Small intestine (tissue), 7 donors: Measurements from ENCODE around the gene TAL2. TPM values are rescaled to one million over a fixed set of nuclear protein-coding genes. Genes with fewer than 3 reads are reported as not detected.

Experiments
- DNase-seq, 2 donors: peaks; one replicate each; pipeline versions ENCODE4 v3.0.0 to v3.0.0-alpha.2; 2013
- FAIRE-seq: peaks from 2 replicates; lab custom pipeline; 2012; peaks lifted over from hg19 to GRCh38; lab: Jason Lieb, UNC
- H3K27ac ChIP-seq, 3 donors: one replicate each; pipeline ENCODE4 v1.5.1; 2013; ENCODE audit warnings: low read length in 2 of 3, mild to moderate bottlenecking in 2 of 3, control low read depth in 1 of 3, inconsistent platforms in 1 of 3, low read depth in 1 of 3, moderate library complexity in 1 of 3
- H3K27me3 ChIP-seq, 3 donors: one replicate each; pipeline ENCODE4 v1.6.1; 2013; ENCODE audit warnings: low read length in 3 of 3, inconsistent platforms in 1 of 3; ENCODE audit not compliant: control insufficient read depth in 3 of 3, insufficient read depth in 3 of 3
- H3K36me3 ChIP-seq, 3 donors: one replicate each; pipeline ENCODE4 v1.6.1; 2013; ENCODE audit warnings: low read length in 3 of 3, inconsistent platforms in 1 of 3, low read depth in 1 of 3, mild to moderate bottlenecking in 1 of 3, moderate library complexity in 1 of 3; ENCODE audit not compliant: control insufficient read depth in 3 of 3, insufficient read depth in 2 of 3
- H3K4me1 ChIP-seq, 3 donors: one replicate each; pipeline ENCODE4 v1.6.1; 2013; ENCODE audit warnings: low read length in 2 of 3, inconsistent platforms in 1 of 3, low read depth in 1 of 3, mild to moderate bottlenecking in 1 of 3, moderate library complexity in 1 of 3; ENCODE audit not compliant: control insufficient read depth in 3 of 3, insufficient read depth in 2 of 3
- H3K4me3 ChIP-seq, 3 donors: one replicate each; pipeline ENCODE4 v1.5.1; 2013; ENCODE audit warnings: low read length in 3 of 3, control low read depth in 1 of 3, inconsistent platforms in 1 of 3, low read depth in 1 of 3, mild to moderate bottlenecking in 1 of 3, moderate library complexity in 1 of 3
- H3K9me3 ChIP-seq, 2 donors: one replicate each; pipeline ENCODE4 v1.6.1; 2013; ENCODE audit warnings: low read depth in 1 of 2, low read length in 1 of 2; ENCODE audit not compliant: control insufficient read depth in 2 of 2, insufficient read depth in 1 of 2
- WGBS, 3 donors: extraction: QIAGEN DNeasy Blood & Tissue Kit; methylation state at CpG; one replicate each; pipeline ENCODE4 v1.1.7; 2013; 5-methylcytosine and 5-hydroxymethylcytosine counted together
- polyA plus RNA-seq, 4 donors: library from polyadenylated mRNA; stranded (reverse) in 3 of 4; unstranded in 1 of 4; fragments of 200-250 nt in 3 of 4; fragments of 120-200 nt in 1 of 4; gene quantifications; one replicate each; pipeline versions ENCODE4 v1.2.1 to v1.2.3, GENCODE V29; 2013
- donor health status: healthy with polysubstance abuse.
- donor health status: control.
- donor health status: control.
- donor health status: Bipolar disorder and iron deficiency.
- donor health status: healthy.

TAL2 gene
- polyA plus RNA-seq, 4 donors: 0.10 to 0.77 TPM; not detected in 2

GRCh38 chr9:105667867-105668266, 5.6 kb downstream of the TAL2 start:
- H3K27ac ChIP-seq: no peak overlapping the region
- peak in 1 of 2 donors; percentile 2 for DNase-seq
- 15 to 38% (median 21%) methylated on average over 4 of the region's 4 CpGs for WGBS, 3 donors
- no peak overlapping the region for H3K4me3 ChIP-seq
- no peaks in the 10 kb centered on the region for H3K36me3 ChIP-seq
- H3K9me3 ChIP-seq: no peaks in the 10 kb centered on the region
- no peaks in the 10 kb centered on the region for H3K4me1 ChIP-seq
- FAIRE-seq: no peak
- no peaks in the 10 kb centered on the region for H3K27me3 ChIP-seq

- no peaks in the 10 kb centered on the region for H3K27me3 ChIP-seq
- FAIRE-seq: no peak
- H3K4me1 ChIP-seq: peaks cover 0 to 4% (median 0%) of the 10 kb centered on the region in 3 donors
- no peaks in the 10 kb centered on the region for H3K9me3 ChIP-seq
- WGBS, 3 donors: 68 to 85% (median 71%) methylated on average over 3 of the region's 3 CpGs
- no peaks in the 10 kb centered on the region for H3K36me3 ChIP-seq
- no peak for DNase-seq
- H3K27ac ChIP-seq: no peak overlapping the region
- no peak overlapping the region for H3K4me3 ChIP-seq
These were observed 8.1 kb downstream of the TAL2 start for GRCh38 chr9:105670315-105670714.

- DNase-seq (no peak), FAIRE-seq (no peak)
- H3K4me1 ChIP-seq: peaks cover 0 to 4% (median 0%) of the 10 kb centered on the region in 3 donors
- H3K27me3 ChIP-seq: no peaks in the 10 kb centered on the region
- WGBS, 3 donors: 79 to 88% (median 85%) methylated on average over 3 of the region's 3 CpGs
- H3K27ac ChIP-seq: no peak overlapping the region
- H3K4me3 ChIP-seq: no peak overlapping the region
- H3K9me3 ChIP-seq: no peaks in the 10 kb centered on the region
- no peaks in the 10 kb centered on the region for H3K36me3 ChIP-seq
These were observed 8.5 kb downstream of the TAL2 start for GRCh38 chr9:105670775-105671174.

- DNase-seq (no peak), FAIRE-seq (no peak)
- no peak overlapping the region for H3K4me3 ChIP-seq
- H3K27ac ChIP-seq: no peak overlapping the region
- no peaks in the 10 kb centered on the region for H3K36me3 ChIP-seq
- no peaks in the 10 kb centered on the region for H3K27me3 ChIP-seq
- WGBS, 3 donors: 12 to 27% (median 23%) methylated on average over 3 of the region's 3 CpGs
- peaks cover 0 to 4% (median 0%) of the 10 kb centered on the region in 3 donors for H3K4me1 ChIP-seq
- no peaks in the 10 kb centered on the region for H3K9me3 ChIP-seq
These were observed 10.5 kb downstream of the TAL2 start for GRCh38 chr9:105672711-105673234.

GRCh38 chr9:105673850-105674387, 11.7 kb downstream of the TAL2 start:
- peaks cover 0 to 4% (median 0%) of the 10 kb centered on the region in 3 donors for H3K4me1 ChIP-seq
- no peak overlapping the region for H3K27ac ChIP-seq
- no peaks in the 10 kb centered on the region for H3K36me3 ChIP-seq
- WGBS, 3 donors: 71 to 82% (median 80%) methylated on average over 3 of the region's 3 CpGs
- DNase-seq (no peak), FAIRE-seq (no peak)
- H3K4me3 ChIP-seq: no peak overlapping the region
- no peaks in the 10 kb centered on the region for H3K27me3 ChIP-seq
- H3K9me3 ChIP-seq: no peaks in the 10 kb centered on the region

GRCh38 chr9:105676351-105676923, 14.2 kb downstream of the TAL2 start:
- peaks cover 0 to 4% (median 2%) of the 10 kb centered on the region in 3 donors for H3K4me1 ChIP-seq
- 72 to 82% (median 77%) methylated on average over 6 of the region's 6 CpGs for WGBS, 3 donors
- H3K4me3 ChIP-seq: no peak overlapping the region
- no peaks in the 10 kb centered on the region for H3K36me3 ChIP-seq
- FAIRE-seq: no peak
- no peaks in the 10 kb centered on the region for H3K9me3 ChIP-seq
- no peaks in the 10 kb centered on the region for H3K27me3 ChIP-seq
- DNase-seq: no peak
- no peak overlapping the region for H3K27ac ChIP-seq

GRCh38 chr9:105678163-105678562, 15.9 kb downstream of the TAL2 start:
- DNase-seq: no peak
- Histone ChIP-seq H3K9me3 (no peaks in the 10 kb centered on the region), H3K27ac (no peak overlapping the region), H3K27me3 (no peaks in the 10 kb centered on the region), H3K4me1 (peaks cover 0 to 4% (median 2%) of the 10 kb centered on the region in 3 donors), H3K36me3 (no peaks in the 10 kb centered on the region), H3K4me3 (no peak overlapping the region)
- 86 to 96% (median 90%) methylated on average over 1 of the region's 1 CpG for WGBS, 3 donors
- FAIRE-seq: no peak

GRCh38 chr9:105678781-105679180, 16.5 kb downstream of the TAL2 start:
- DNase-seq: no peak
- no peaks in the 10 kb centered on the region for H3K27me3 ChIP-seq
- no peak for FAIRE-seq
- no peak overlapping the region for H3K4me3 ChIP-seq
- H3K27ac ChIP-seq: no peak overlapping the region
- peaks cover 0 to 4% (median 2%) of the 10 kb centered on the region in 3 donors for H3K4me1 ChIP-seq
- H3K9me3 ChIP-seq: no peaks in the 10 kb centered on the region
- H3K36me3 ChIP-seq: no peaks in the 10 kb centered on the region
- WGBS, 3 donors: 36 to 56% (median 38%) methylated on average over 1 of the region's 1 CpG
